Measurements from ENCODE around the gene GHDC.

GRCh38 chr17:42155614-42156045 lies 38.7 kb downstream of the GHDC start:
- TF ChIP-seq POLR2A (IDR thresholded peaks at IDR 0.05) (no peak), CTCF (IDR thresholded peaks at IDR 0.05) (no peak), POLR2AphosphoS5 (IDR thresholded peaks at IDR 0.05) (no peak), EP300 (IDR thresholded peaks at IDR 0.05) (no peak)
